H1 (cell line): ENCODE measurements around the gene SLC7A14.

Experiments used
- GABPA ChIP-seq: IDR thresholded peaks from 2 replicates; pipeline ENCODE4 v1.6.1; 2011; ENCODE audit warnings: mild to moderate bottlenecking, low read length, moderate library complexity, borderline replicate concordance; ENCODE audit not compliant: insufficient read depth
- JUN ChIP-seq: IDR thresholded peaks from 2 replicates; pipeline ENCODE4 v1.6.1; 2011; ENCODE audit warnings: low read depth, mild to moderate bottlenecking, improper control_type of control experiment, low read length
- POLR2A ChIP-seq, 2 experiments: IDR thresholded peaks; 1 replicate in 1 of 2; 2 replicates in 1 of 2; pipeline ENCODE4 v1.6.1; 2011; ENCODE audit warnings: low read depth in 2 of 2, low read length in 2 of 2, mild to moderate bottlenecking in 2 of 2; ENCODE audit errors: control extremely low read depth in 1 of 2
- POLR2AphosphoS5 ChIP-seq: IDR thresholded peaks from 2 replicates; pipeline ENCODE4 v1.6.1; 2011; ENCODE audit warnings: low read depth, low read length
- RFX5 ChIP-seq: IDR thresholded peaks from 2 replicates; pipeline ENCODE4 v1.6.1; 2011; ENCODE audit warnings: low read depth, low read length, improper control_type of control experiment, borderline replicate concordance
- SIX5 ChIP-seq: IDR thresholded peaks from 2 replicates; pipeline ENCODE4 v1.6.1; 2011; ENCODE audit warnings: mild to moderate bottlenecking, low read depth, low read length
- SRF ChIP-seq: IDR thresholded peaks from 2 replicates; pipeline ENCODE4 v1.6.1; 2011; ENCODE audit warnings: mild to moderate bottlenecking, low read depth, low read length, moderate library complexity
- TAF1 ChIP-seq: IDR thresholded peaks from 2 replicates; pipeline ENCODE4 v1.6.1; 2011; ENCODE audit warnings: mild to moderate bottlenecking, low read depth, low read length
- TAF7 ChIP-seq: optimal IDR thresholded peaks from 2 replicates; pipeline ENCODE3; 2011; ENCODE audit warnings: low read depth, mild to moderate bottlenecking, inconsistent platforms, low read length, moderate library complexity, borderline replicate concordance
- TBP ChIP-seq: IDR thresholded peaks from 2 replicates; pipeline ENCODE4 v1.6.1; 2011; ENCODE audit warnings: low read depth, low read length, improper control_type of control experiment
- TF ChIP-seq, protein P1 (sequence below), 3 experiments: IDR thresholded peaks; 1 replicate in 2 of 3; 2 replicates in 1 of 3; pipeline versions ENCODE4 v1.5.1 to v1.6.1; 2011; ENCODE audit warnings: low read length in 3 of 3, mild to moderate bottlenecking in 3 of 3, inconsistent platforms in 2 of 3, low read depth in 1 of 3, moderate library complexity in 1 of 3; ENCODE audit not compliant: insufficient read depth in 1 of 3; ENCODE audit errors: control extremely low read depth in 1 of 3

DNA sequence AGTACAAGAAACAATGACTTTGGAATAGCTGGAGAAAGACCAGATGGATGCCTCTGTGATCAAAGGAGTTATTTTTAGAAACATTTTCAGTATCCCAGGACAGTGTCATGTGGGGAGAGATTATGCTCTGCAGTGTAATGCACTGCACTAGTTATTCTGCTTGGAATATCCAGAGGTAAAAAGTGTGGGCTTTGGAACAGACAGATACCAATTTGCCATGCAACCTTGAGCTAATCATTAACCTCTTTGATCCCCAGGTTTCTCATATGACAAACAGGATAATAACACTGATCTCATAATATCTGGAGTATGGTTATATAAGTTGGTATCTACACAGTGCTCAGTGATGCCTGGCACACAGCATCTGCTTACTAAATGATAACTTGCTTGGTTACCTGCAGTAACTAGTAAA, 12.2 kb upstream of the SLC7A14 start:
- TF ChIP-seq, protein P1, sequence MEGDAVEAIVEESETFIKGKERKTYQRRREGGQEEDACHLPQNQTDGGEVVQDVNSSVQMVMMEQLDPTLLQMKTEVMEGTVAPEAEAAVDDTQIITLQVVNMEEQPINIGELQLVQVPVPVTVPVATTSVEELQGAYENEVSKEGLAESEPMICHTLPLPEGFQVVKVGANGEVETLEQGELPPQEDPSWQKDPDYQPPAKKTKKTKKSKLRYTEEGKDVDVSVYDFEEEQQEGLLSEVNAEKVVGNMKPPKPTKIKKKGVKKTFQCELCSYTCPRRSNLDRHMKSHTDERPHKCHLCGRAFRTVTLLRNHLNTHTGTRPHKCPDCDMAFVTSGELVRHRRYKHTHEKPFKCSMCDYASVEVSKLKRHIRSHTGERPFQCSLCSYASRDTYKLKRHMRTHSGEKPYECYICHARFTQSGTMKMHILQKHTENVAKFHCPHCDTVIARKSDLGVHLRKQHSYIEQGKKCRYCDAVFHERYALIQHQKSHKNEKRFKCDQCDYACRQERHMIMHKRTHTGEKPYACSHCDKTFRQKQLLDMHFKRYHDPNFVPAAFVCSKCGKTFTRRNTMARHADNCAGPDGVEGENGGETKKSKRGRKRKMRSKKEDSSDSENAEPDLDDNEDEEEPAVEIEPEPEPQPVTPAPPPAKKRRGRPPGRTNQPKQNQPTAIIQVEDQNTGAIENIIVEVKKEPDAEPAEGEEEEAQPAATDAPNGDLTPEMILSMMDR (IDR thresholded peaks at IDR 0.05; ENCODE audit: control extremely low read depth in 1 of 3, insufficient read depth in 1 of 3, low read depth in 1 of 3, low read length in 3 of 3), result no peak
- TF ChIP-seq GABPA, result no peak
- TF ChIP-seq TAF7, result no peak
- no peak for TF ChIP-seq TAF1
- TF ChIP-seq POLR2AphosphoS5, result no peak
- no peak for TF ChIP-seq POLR2A (IDR thresholded peaks at IDR 0.05; ENCODE audit: control extremely low read depth in 1 of 2, low read depth in 2 of 2, low read length in 2 of 2)
- TF ChIP-seq SIX5, result no peak
- TF ChIP-seq SRF, result no peak
- no peak for TF ChIP-seq RFX5
- no peak for TF ChIP-seq JUN
- TF ChIP-seq TBP, result no peak
